GM21367 (cell line): ENCODE data around the gene RHCG.

Experiments
- ATAC-seq: cut with Tn5 transposase; IDR thresholded peaks from one replicate; pipeline ENCODE4 v1.9.1; 2021; ENCODE audit not compliant: unreplicated experiment

Gene RHCG

GRCh38 chr15:89504166-89504565 lies 7.8 kb upstream of the RHCG start:
- ATAC-seq, result no peak

- no peak for ATAC-seq
Measured at GRCh38 chr15:89502867-89503595, 6.6 kb upstream of the RHCG start.

DNA sequence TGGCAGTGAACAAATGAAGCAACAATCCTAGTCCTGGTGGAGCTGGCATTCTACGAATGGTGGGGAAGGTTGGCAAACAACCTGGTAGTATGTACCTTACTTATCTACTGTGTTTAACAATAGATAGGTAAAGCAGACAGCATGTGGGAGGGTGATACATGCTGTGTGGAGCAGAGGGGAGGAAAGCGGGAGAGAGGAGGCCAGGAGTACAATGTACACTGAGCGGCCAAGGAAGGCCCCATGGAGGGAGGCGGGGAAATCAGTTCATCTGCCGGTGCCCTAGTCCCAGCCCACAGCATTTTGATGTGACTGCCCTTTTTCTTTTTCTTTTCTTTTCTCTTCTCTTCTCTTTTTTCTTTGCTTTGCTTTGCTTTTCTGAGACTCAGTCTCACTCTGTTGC lies 5.3 kb upstream of the RHCG start:
- ATAC-seq, result no peak

GRCh38 chr15:89500397-89501270 lies 4.3 kb upstream of the RHCG start:
- ATAC-seq, result no peak

GRCh38 chr15:89499156-89499555 lies 2.8 kb upstream of the RHCG start:
- no peak for ATAC-seq

DNA sequence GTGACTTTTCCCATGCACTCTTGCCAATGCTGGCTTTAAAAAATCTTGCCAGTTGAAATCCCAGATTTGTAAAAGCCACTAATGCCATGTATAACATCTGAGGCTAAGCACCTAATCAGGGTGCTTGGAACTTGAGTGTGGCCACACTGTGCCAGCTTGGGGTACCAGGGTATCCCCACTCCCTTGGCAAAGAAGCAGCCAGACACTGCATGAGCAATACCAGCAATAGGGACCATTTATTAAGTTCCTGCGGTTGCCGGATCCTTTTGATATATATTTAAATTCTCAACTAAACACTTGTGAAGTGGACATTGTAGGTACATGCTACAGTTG lies 2.2 kb upstream of the RHCG start:
- no peak for ATAC-seq

GRCh38 chr15:89497231-89497630 lies 848 bp upstream of the RHCG start:
- no peak for ATAC-seq

- no peak for ATAC-seq
Measured at GRCh38 chr15:89495638-89496145, 691 bp downstream of the RHCG start.

GRCh38 chr15:89494941-89495637 lies 1.3 kb downstream of the RHCG start:
- no peak for ATAC-seq

GRCh38 chr15:89494031-89494430 lies 2.4 kb downstream of the RHCG start:
- no peak for ATAC-seq

GRCh38 chr15:89492934-89493631 lies 3.3 kb downstream of the RHCG start:
- no peak for ATAC-seq

GRCh38 chr15:89492111-89492641 lies 4.2 kb downstream of the RHCG start:
- ATAC-seq, result no peak

- no peak for ATAC-seq
Measured at GRCh38 chr15:89490814-89491315, 5.5 kb downstream of the RHCG start.

DNA sequence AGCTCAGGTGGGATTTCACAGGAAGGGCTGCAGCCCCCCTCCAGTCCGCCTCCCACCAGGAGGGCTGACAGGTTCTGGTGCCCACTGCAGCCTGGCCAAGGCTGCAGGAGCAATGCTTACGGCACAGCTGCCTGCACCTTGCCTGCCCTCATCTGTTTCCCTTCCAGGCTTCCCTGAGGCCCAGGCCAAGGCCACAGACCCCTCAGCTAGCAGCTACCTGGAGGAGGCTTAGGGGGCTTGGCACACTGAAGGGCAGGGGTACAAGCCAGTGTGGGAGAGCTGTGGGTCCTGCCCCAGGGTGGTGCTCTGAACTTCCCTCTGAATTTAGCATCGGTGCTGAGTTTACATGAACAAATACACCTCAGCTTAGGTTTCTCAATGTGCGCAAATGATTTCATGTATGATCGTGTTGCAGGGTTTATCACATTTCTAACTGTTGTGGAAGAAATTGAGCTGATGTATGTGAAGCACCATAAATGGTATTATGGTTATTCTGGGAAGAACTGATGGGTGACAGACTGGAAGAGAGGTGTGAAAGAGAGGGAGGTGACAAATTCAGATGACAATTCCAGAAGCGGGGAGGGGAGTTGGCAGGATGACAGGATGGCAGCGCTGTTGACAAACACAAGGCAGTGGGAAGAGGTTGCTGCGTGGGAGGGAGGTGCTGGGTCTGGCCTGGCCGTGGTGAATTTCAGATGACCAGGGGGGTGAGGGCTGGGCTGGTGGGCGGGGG lies 6.1 kb downstream of the RHCG start:
- no peak for ATAC-seq

DNA sequence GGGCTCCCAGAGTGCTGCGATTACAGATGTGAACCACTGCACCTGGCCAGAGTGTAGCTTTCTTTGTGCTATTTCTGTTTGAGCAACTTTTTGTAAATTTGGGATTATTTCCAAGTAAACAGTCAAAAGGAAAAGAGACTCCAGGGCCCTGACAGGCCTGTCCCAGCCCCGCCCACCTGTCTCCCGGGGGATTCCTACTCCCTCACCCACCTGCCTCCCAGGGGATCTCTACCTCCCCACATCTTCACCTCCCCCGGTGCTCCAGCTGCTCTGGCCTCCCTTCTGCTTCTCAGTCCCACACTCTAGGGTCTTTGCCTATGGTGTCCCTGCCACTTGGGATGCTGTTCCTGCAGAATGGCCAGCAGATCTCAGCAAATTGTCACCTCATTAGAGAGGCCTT lies 7.0 kb downstream of the RHCG start:
- no peak for ATAC-seq

DNA sequence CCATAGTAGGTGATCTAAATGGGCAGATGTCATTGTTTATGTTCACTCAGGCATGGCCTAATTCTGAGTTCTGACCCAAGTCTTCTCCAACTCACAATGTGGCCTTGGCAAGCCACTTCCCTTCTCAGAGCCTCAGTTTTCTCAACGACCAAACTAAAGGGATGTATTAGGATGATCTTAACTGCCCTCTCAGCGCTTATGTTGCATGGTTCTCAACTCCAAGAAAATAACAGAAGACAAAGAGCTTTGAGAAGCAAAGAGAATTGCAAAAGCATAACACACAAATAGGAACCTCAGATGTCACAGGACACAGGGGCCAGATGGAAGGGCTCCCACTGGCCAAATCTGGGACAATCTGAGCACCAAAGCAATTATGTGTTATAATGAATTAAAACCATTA lies 8.6 kb downstream of the RHCG start:
- ATAC-seq, result no peak

GRCh38 chr15:89486726-89487050 lies 9.7 kb downstream of the RHCG start:
- ATAC-seq, result no peak

GRCh38 chr15:89483079-89483478 lies 13.3 kb downstream of the RHCG start:
- ATAC-seq, result no peak

- no peak for ATAC-seq
Measured at GRCh38 chr15:89482139-89482538, 14.2 kb downstream of the RHCG start.

DNA sequence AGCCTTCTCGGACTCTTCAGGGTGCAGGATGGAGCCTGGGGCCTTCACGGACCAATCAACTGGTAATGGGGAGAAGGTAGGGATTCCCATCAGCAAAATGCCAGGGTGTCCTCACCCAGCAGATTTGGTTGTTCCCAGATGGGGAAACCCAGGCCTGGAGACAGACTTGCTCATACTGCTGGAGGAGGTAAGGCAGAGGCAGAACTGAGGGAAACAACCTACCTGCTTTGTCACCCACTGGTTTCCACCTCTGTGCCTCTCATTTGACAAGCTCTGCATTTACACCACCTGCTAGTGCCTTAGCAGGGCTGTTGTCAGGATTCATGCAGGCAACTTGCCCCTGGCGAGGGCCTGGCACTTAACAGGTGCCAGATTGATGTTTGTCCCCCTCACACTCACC lies 15.9 kb downstream of the RHCG start:
- ATAC-seq, result no peak
